WERI-Rb-1 (cell line): Measurements from ENCODE around the gene F8.

Experiments
- DNase-seq: peaks from one replicate; pipeline ENCODE4 v3.0.0-alpha.2; 2020
- H3K27ac ChIP-seq: fragments of 250-450 bp; sonication (Bioruptor Pico); 2 replicates; pipeline ENCODE4 v1.5.1; 2020; ENCODE audit warnings: mild to moderate bottlenecking, moderate library complexity
- H3K27me3 ChIP-seq: fragments of 250-450 bp; sonication (Bioruptor Pico); 2 replicates; pipeline ENCODE4 v1.5.1; 2021; ENCODE audit warnings: mild to moderate bottlenecking, low read depth, moderate library complexity; ENCODE audit not compliant: insufficient read depth, severe bottlenecking
- H3K36me3 ChIP-seq: fragments of 250-450 bp; sonication (Bioruptor Pico); 2 replicates; pipeline ENCODE4 v1.5.1; 2020; ENCODE audit warnings: mild to moderate bottlenecking, moderate library complexity
- H3K4me3 ChIP-seq: 2 replicates; pipeline ENCODE4 v1.5.1; 2011; ENCODE audit warnings: low read depth, mild to moderate bottlenecking, control low read depth, low read length
- H3K9me3 ChIP-seq: fragments of 250-450 bp; sonication (Bioruptor Pico); 2 replicates; pipeline ENCODE4 v1.5.1; 2021; ENCODE audit warnings: mild to moderate bottlenecking, moderate library complexity; ENCODE audit not compliant: severe bottlenecking
- TF ChIP-seq, protein P1 (sequence below): IDR thresholded peaks from 2 replicates; pipeline ENCODE4 v1.5.1; 2011; ENCODE audit warnings: low read depth, mild to moderate bottlenecking, control low read depth, inconsistent platforms, low read length

The F8 gene

DNA sequence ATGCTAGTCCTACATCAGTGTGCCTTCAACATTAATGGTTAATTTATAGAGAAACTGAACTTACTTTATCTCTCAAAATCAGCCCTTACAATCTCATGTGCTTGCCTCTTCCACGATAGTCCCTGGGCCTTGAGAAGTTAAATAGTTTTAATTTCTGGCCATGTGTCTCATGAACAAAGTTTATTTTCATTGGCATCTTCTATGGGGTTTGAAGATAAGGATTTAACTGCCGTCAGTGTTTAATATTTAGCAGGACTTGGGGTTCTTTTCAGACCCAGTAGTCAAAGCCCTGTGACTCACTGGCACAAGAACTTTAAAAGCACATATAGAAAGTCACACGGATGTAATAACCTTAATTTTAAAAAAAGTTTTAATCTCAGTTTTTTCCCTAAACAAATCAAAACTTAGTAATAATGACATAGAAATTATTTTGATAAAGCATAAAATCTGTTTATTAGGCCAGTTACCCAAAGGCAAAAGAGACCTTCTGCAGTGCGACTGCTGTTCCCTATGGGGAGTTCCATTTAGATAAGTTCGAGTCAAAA, 207.2 kb downstream of the F8 start:
- no peak for DNase-seq
- TF ChIP-seq, protein P1, sequence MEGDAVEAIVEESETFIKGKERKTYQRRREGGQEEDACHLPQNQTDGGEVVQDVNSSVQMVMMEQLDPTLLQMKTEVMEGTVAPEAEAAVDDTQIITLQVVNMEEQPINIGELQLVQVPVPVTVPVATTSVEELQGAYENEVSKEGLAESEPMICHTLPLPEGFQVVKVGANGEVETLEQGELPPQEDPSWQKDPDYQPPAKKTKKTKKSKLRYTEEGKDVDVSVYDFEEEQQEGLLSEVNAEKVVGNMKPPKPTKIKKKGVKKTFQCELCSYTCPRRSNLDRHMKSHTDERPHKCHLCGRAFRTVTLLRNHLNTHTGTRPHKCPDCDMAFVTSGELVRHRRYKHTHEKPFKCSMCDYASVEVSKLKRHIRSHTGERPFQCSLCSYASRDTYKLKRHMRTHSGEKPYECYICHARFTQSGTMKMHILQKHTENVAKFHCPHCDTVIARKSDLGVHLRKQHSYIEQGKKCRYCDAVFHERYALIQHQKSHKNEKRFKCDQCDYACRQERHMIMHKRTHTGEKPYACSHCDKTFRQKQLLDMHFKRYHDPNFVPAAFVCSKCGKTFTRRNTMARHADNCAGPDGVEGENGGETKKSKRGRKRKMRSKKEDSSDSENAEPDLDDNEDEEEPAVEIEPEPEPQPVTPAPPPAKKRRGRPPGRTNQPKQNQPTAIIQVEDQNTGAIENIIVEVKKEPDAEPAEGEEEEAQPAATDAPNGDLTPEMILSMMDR: no peak

DNA sequence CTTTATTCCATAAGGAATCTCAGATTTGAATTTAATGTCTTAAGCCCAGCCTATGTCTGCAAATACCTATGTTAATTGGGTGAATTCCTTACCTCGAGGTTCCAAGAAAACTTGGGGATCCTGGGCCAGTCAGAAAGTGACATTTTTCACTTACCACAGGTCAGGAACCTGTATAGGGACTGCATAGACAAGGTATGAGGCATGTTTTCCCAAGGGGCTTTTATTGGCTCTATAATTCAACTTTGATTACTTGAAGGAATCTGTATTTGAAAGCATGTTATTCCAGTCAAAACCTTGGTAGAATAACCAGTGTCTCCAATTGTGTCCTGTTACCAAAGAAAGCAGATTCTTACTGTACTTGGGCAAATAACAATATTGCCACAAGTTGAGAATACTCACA, 208.7 kb downstream of the F8 start:
- peaks cover 4% of the 10 kb centered on the region for H3K9me3 ChIP-seq
- no peak for DNase-seq
- H3K36me3 ChIP-seq: no peaks in the 10 kb centered on the region
- H3K4me3 ChIP-seq: no peak overlapping the region
- TF ChIP-seq, protein P1: no peak
- no peak overlapping the region for H3K27ac ChIP-seq
- peaks cover 3% of the 10 kb centered on the region for H3K27me3 ChIP-seq

More for the DNA sequence above, 207.2 kb downstream of the F8 start:
- Histone ChIP-seq H3K36me3 (no peaks in the 10 kb centered on the region), H3K27ac (no peak overlapping the region), H3K9me3 (peaks cover 4% of the 10 kb centered on the region), H3K4me3 (no peak overlapping the region), H3K27me3 (peaks cover 3% of the 10 kb centered on the region)

DNA sequence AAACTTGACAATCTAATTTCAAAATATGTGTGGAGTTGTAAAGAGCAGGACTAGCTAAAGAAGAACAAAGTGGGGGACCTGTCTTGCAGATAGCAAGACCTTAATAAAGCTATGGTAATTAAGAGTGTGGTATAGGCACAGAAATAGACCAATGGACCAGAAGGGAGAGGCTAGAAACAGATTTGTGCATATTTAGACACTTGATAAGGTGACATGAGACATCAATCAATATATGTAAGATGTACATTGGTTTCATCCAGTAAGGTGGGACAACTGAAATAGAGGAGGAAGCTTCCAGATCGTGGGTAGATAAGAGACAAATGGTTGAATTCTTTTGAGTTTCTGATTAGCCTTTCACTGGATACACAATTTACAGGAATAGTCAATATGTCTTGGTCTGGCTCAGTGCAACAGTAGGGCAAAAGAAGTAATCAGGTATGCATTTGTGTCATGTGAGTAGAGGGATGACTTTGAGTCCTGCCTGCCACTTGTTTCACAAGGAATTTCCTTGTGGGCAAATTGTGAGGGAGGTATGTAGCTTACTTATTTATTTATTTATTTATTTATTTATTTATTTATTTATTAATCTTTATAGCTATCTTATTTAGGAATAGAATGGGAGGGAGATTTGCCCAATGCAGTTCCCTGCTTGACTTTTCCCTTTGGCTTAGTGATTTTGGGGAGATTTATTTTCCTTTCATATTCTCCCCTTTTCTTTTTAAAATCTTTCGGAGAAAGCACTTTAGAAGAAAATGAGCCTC, 210.0 kb downstream of the F8 start:
- TF ChIP-seq, protein P1: no peak
- Histone ChIP-seq H3K4me3 (no peak overlapping the region), H3K27me3 (peaks cover 3% of the 10 kb centered on the region), H3K36me3 (no peaks in the 10 kb centered on the region), H3K9me3 (peaks cover 6% of the 10 kb centered on the region), H3K27ac (no peak overlapping the region)
- no peak for DNase-seq

GRCh38 chrX:154809939-154810665, 212.4 kb downstream of the F8 start:
- Histone ChIP-seq H3K4me3 (no peak overlapping the region), H3K36me3 (no peaks in the 10 kb centered on the region), H3K27ac (no peak overlapping the region), H3K9me3 (peaks cover 3% of the 10 kb centered on the region), H3K27me3 (peaks cover 7% of the 10 kb centered on the region)
- no peak for DNase-seq
- TF ChIP-seq, protein P1: no peak

DNA sequence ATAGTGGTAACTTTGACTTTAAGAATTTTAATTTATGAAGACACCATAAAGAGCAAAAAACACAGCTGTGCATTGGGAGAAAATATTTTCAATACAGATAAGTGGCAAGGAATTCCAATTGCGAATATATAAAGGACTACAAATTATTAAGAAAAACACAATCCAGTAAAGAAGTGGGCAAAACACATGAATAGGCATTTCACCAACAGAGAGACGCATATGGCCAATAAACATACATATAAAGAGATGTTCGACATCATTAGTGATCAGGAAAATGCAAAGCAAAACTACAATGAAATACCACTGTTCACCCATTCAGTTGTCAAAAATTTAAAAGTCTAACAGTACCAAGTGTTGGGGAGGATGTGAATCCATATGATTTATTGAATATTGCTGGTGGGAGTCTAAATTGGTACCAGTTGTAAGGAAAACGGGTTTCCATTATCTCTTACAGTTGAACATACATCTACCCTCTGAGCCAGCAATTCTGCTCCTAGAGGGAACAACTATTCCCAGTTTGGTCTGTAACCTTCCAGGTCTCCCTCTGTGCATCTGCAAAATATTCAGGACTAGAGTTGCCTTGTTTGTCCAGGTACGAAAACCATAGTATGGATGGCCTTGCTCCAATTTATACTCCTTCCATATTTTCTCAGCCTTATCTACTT, 215.6 kb downstream of the F8 start:
- Histone ChIP-seq H3K27me3 (peaks cover 5% of the 10 kb centered on the region), H3K27ac (no peak overlapping the region), H3K36me3 (no peaks in the 10 kb centered on the region; the same call in 1 of the 2 replicates), H3K9me3 (peaks cover 3% of the 10 kb centered on the region), H3K4me3 (no peak overlapping the region)
- TF ChIP-seq, protein P1: no peak
- no peak for DNase-seq
